Breast epithelium (tissue), 4 donors: ENCODE results near the gene FLOT1. TPM values are rescaled to one million over a fixed set of nuclear protein-coding genes. Genes with fewer than 3 reads are reported as not detected.
A peak's percentile ranks its signal among the peaks of the same experiment; 100 is the strongest.

Experiments used
- DNase-seq, 2 donors: peaks; one replicate each; pipeline ENCODE4 v3.0.0-alpha.2; 2019; ENCODE audit warnings: low spot score in 2 of 2
- H3K27ac ChIP-seq, 2 donors: fragments of 200-600 bp; sonication (generic) in 1 of 2; one replicate each; pipeline ENCODE4 v1.5.1; 2016 to 2019; ENCODE audit warnings: mild to moderate bottlenecking in 1 of 2
- H3K27me3 ChIP-seq, 2 donors: fragments of 200-600 bp; sonication (generic) in 1 of 2; one replicate each; pipeline versions ENCODE4 v1.5.1 to v1.6.0; 2017 to 2019; ENCODE audit warnings: control low read depth in 1 of 2, mild to moderate bottlenecking in 1 of 2
- H3K36me3 ChIP-seq: fragments of 200-600 bp; one replicate; pipeline ENCODE4 v1.5.1; 2019
- H3K4me1 ChIP-seq, 2 donors: fragments of 200-600 bp; sonication (generic); one replicate each; pipeline ENCODE4 v1.5.1; 2016 to 2019; ENCODE audit warnings: control low read depth in 1 of 2
- H3K4me3 ChIP-seq, 3 donors: fragments of 200-600 bp; sonication (generic); 1 replicate in 2 of 3; 2 replicates in 1 of 3; pipeline ENCODE4 v1.5.1; 2016 to 2019; ENCODE audit warnings: mild to moderate bottlenecking in 3 of 3, moderate library complexity in 2 of 3
- H3K9me3 ChIP-seq, 2 donors: fragments of 200-600 bp; sonication (generic) in 1 of 2; one replicate each; pipeline ENCODE4 v1.5.1; 2016 to 2019; ENCODE audit warnings: control low read depth in 1 of 2
- CTCF ChIP-seq, 3 donors: fragments of 450-650 bp; IDR thresholded peaks; one replicate each; pipeline ENCODE4 v1.5.1; 2016 to 2017; ENCODE audit warnings: antibody characterized with exemption in 3 of 3, mild to moderate bottlenecking in 3 of 3, moderate library complexity in 3 of 3
- POLR2A ChIP-seq: fragments of 450-650 bp; IDR thresholded peaks from one replicate; pipeline ENCODE4 v1.6.1; 2016; ENCODE audit warnings: antibody characterized with exemption, mild to moderate bottlenecking, moderate library complexity
- POLR2AphosphoS5 ChIP-seq, 3 donors: sonication (generic); formaldehyde crosslinking; IDR thresholded peaks; one replicate each; pipeline ENCODE4 v1.6.1; 2017; ENCODE audit warnings: antibody characterized with exemption in 3 of 3
- intact Hi-C: fragments of 100-400 bp; cut with DNase I; formaldehyde crosslinking; loops from one replicate; pipeline ENCODE4 v1.15.1; 2023; ENCODE audit warnings: low total_unique reads
- total RNA-seq, 3 donors: library from RNA; depleted of rRNA; stranded (reverse); fragments of >200 nt; gene quantifications; one replicate each; pipeline ENCODE4 v1.1.0, GENCODE V29; 2016

FLOT1 gene
- total RNA-seq, 3 donors from 2014 or later: 80.5 to 171 (median 142) TPM

GRCh38 chr6:30730601-30731435, 11.7 kb downstream of the FLOT1 start:
- DNase-seq: peak; percentile 75 to 84
- TF ChIP-seq POLR2A (no peak), CTCF (IDR thresholded peaks at IDR 0.05) (peak; percentile 51 to 86 (median 61))
- Histone ChIP-seq H3K4me1 (no peaks in the 10 kb centered on the region), H3K36me3 (no peaks in the 10 kb centered on the region), H3K4me3 (peak overlapping the region in 1 of 3 donors; percentile 12), H3K27ac (peak overlapping the region; percentile 41 to 44), H3K9me3 (no peaks in the 10 kb centered on the region), H3K27me3 (no peaks in the 10 kb centered on the region)
- intact Hi-C loops: loop anchor here (5.0 kb wide), 1 partner anchor 989 kb away; no protein-coding TSS in a partner anchor

- intact Hi-C loops: loop anchor here (5.0 kb wide), 1 partner anchor 159 kb away; no protein-coding TSS in a partner anchor
- H3K27me3 ChIP-seq: no peaks in the 10 kb centered on the region
- H3K9me3 ChIP-seq: no peaks in the 10 kb centered on the region
- no peak for DNase-seq
- no peak overlapping the region for H3K4me3 ChIP-seq
- peaks cover 0 to 3% of the 10 kb centered on the region in 2 donors for H3K4me1 ChIP-seq
- H3K27ac ChIP-seq: peak overlapping the region in 1 of 2 donors; percentile 11
- H3K36me3 ChIP-seq: no peaks in the 10 kb centered on the region
- no peak for TF ChIP-seq CTCF (IDR thresholded peaks at IDR 0.05)
- no peak for TF ChIP-seq POLR2A
- no peak for TF ChIP-seq POLR2AphosphoS5 (IDR thresholded peaks at IDR 0.05)
Observed at GRCh38 chr6:30727920-30728553, 14.4 kb downstream of the FLOT1 start.

- H3K27ac ChIP-seq: peak overlapping the region in 1 of 2 donors; percentile 25
- H3K9me3 ChIP-seq: no peaks in the 10 kb centered on the region
- H3K4me1 ChIP-seq: peaks cover 0 to 3% of the 10 kb centered on the region in 2 donors
- no peak overlapping the region for H3K4me3 ChIP-seq
- no peaks in the 10 kb centered on the region for H3K36me3 ChIP-seq
- no peak for TF ChIP-seq POLR2AphosphoS5 (IDR thresholded peaks at IDR 0.05)
- TF ChIP-seq CTCF (IDR thresholded peaks at IDR 0.05): no peak
- intact Hi-C loops: loop anchor here (5.0 kb wide), 1 partner anchor 161 kb away; no protein-coding TSS in a partner anchor
- no peaks in the 10 kb centered on the region for H3K27me3 ChIP-seq
- no peak for DNase-seq
Observed at GRCh38 chr6:30726506-30727413, 15.7 kb downstream of the FLOT1 start.

GRCh38 chr6:30725713-30726505, 16.6 kb downstream of the FLOT1 start:
- Histone ChIP-seq H3K27ac (peak overlapping the region; percentile 8 to 46), H3K27me3 (no peaks in the 10 kb centered on the region), H3K4me3 (no peak overlapping the region), H3K4me1 (peaks cover 0 to 3% of the 10 kb centered on the region in 2 donors), H3K9me3 (no peaks in the 10 kb centered on the region), H3K36me3 (no peaks in the 10 kb centered on the region)
- intact Hi-C loops: loop anchor here (5.0 kb wide), 1 partner anchor 161 kb away; no protein-coding TSS in a partner anchor
- DNase-seq: no peak
- no peak for TF ChIP-seq POLR2AphosphoS5 (IDR thresholded peaks at IDR 0.05)
